B cell (primary cell): ENCODE data around the gene NEK11. TPM values are rescaled to one million over a fixed set of nuclear protein-coding genes. Genes with fewer than 3 reads are reported as not detected.

Experiments used
- ATAC-seq: fragments of 200-7000 bp; cut with Tn5 transposase; one replicate; pipeline ENCODE4 v1.10.0; 2021; ENCODE audit warnings: low read depth, mild to moderate bottlenecking, moderate number of reproducible peaks, moderate library complexity
- CTCF ChIA-PET: fragments of 350-600 bp; sonication (Branson Sonifier 250); formaldehyde crosslinking; loops from one replicate; lab custom pipeline; 2021; ENCODE audit warnings: antibody characterized with exemption, inconsistent platforms; lab: Charles Lee
- POLR2A ChIA-PET: fragments of 350-600 bp; sonication (Branson Sonifier 250); formaldehyde crosslinking; loops from one replicate; lab custom pipeline; 2021; ENCODE audit warnings: antibody characterized with exemption; lab: Charles Lee
- DNase-seq: peaks from one replicate; pipeline ENCODE4 v3.0.0; 2013
- H2AFZ ChIP-seq: 2 replicates; pipeline ENCODE4 v1.6.1; 2012; ENCODE audit warnings: mild to moderate bottlenecking, low read depth, low read length; ENCODE audit not compliant: insufficient read depth, poor library complexity, severe bottlenecking
- H3K27ac ChIP-seq, 2 donors: 1 replicate in 1 of 2; 2 replicates in 1 of 2; pipeline ENCODE4 v1.5.1; 2012 to 2013; ENCODE audit warnings: low read length in 2 of 2, mild to moderate bottlenecking in 2 of 2, moderate library complexity in 1 of 2
- H3K27me3 ChIP-seq, 4 experiments: fragments of 200-600 bp in 1 of 4; sonication (generic) in 1 of 4; replicated peaks in 1 of 4; 1 replicate in 2 of 4; 2 replicates in 2 of 4; pipeline versions ENCODE4 v1.6.1 to v1.7.0; 2013 to 2016; ENCODE audit warnings: low read length in 3 of 4, mild to moderate bottlenecking in 2 of 4, mixed read lengths in 1 of 4, moderate library complexity in 1 of 4; ENCODE audit not compliant: insufficient read depth in 4 of 4, control insufficient read depth in 3 of 4; ENCODE audit errors: control extremely low read depth in 1 of 4
- H3K36me3 ChIP-seq, 2 experiments: replicated peaks in 1 of 2; 1 replicate in 1 of 2; 2 replicates in 1 of 2; pipeline versions ENCODE4 v1.6.1 to v1.7.1; 2013; ENCODE audit warnings: low read length in 1 of 2; ENCODE audit not compliant: insufficient read depth in 2 of 2, control insufficient read depth in 1 of 2; ENCODE audit errors: control extremely low read depth in 1 of 2, extremely low read depth in 1 of 2
- H3K4me1 ChIP-seq, 2 donors: fragments of 200-600 bp in 1 of 2; sonication (generic) in 1 of 2; 1 replicate in 1 of 2; 2 replicates in 1 of 2; pipeline versions ENCODE4 v1.5.1 to v1.6.1; 2013 to 2017; ENCODE audit warnings: low read length in 2 of 2; ENCODE audit not compliant: control insufficient read depth in 2 of 2, insufficient read depth in 2 of 2
- H3K4me2 ChIP-seq: replicated peaks from 2 replicates; pipeline ENCODE3; 2012; ENCODE audit warnings: mild to moderate bottlenecking, low read depth, low read length; ENCODE audit not compliant: poor library complexity, severe bottlenecking
- H3K4me3 ChIP-seq, 5 experiments: fragments of 200-600 bp in 1 of 5; sonication (generic) in 1 of 5; 1 replicate in 3 of 5; 2 replicates in 2 of 5; pipeline versions ENCODE4 v1.5.1 to v1.7.0; 2011 to 2016; ENCODE audit warnings: low read length in 4 of 5, mild to moderate bottlenecking in 4 of 5, low read depth in 2 of 5, control low read depth in 1 of 5, moderate library complexity in 1 of 5; ENCODE audit not compliant: insufficient read depth in 1 of 5; ENCODE audit errors: control extremely low read depth in 1 of 5, extremely low read depth in 1 of 5
- H3K79me2 ChIP-seq: fragments of 200-600 bp; sonication (generic); one replicate; pipeline ENCODE4 v1.6.0; 2016; ENCODE audit warnings: low read length; ENCODE audit not compliant: control insufficient read depth, insufficient read depth
- H3K9ac ChIP-seq: fragments of 200-600 bp; sonication (generic); 2 replicates; pipeline ENCODE4 v1.6.1; 2017; ENCODE audit warnings: mild to moderate bottlenecking, low read length, moderate library complexity
- H3K9me3 ChIP-seq, 3 donors: one replicate each; pipeline versions ENCODE4 v1.6.1 to v1.7.1; 2013; ENCODE audit warnings: low read length in 2 of 3; ENCODE audit not compliant: control insufficient read depth in 2 of 3, insufficient read depth in 1 of 3; ENCODE audit errors: control extremely low read depth in 1 of 3
- H4K20me1 ChIP-seq: 2 replicates; pipeline ENCODE4 v1.6.0; 2012; ENCODE audit warnings: mild to moderate bottlenecking, low read length; ENCODE audit not compliant: insufficient read depth, control insufficient read depth, poor library complexity, severe bottlenecking
- H3K27ac Mint-ChIP-seq: one replicate; pipeline ENCODE4 v1.8.0; 2021; ENCODE audit warnings: mixed read lengths
- H3K27me3 Mint-ChIP-seq: one replicate; pipeline ENCODE4 v1.8.0; 2021; ENCODE audit warnings: mixed read lengths
- H3K4me1 Mint-ChIP-seq: one replicate; pipeline ENCODE4 v1.8.0; 2021; ENCODE audit warnings: mixed read lengths
- H3K4me3 Mint-ChIP-seq: one replicate; pipeline ENCODE4 v1.8.0; 2021; ENCODE audit warnings: mixed read lengths
- H3K9me3 Mint-ChIP-seq: one replicate; pipeline ENCODE4 v1.8.0; 2022; ENCODE audit warnings: mixed read lengths; ENCODE audit not compliant: insufficient read depth
- EZH2 ChIP-seq: IDR thresholded peaks from 2 replicates; pipeline ENCODE4 v1.6.1; 2012; ENCODE audit warnings: borderline replicate concordance, low read depth, mild to moderate bottlenecking, moderate library complexity, low read length; ENCODE audit not compliant: insufficient read depth, poor library complexity, severe bottlenecking
- WGBS: methylation state at CpG from one replicate; pipeline ENCODE4 v1.1.5; 2013; ENCODE audit warnings: missing lambda C conversion rate; ENCODE audit not compliant: insufficient coverage; 5-methylcytosine and 5-hydroxymethylcytosine counted together
- intact Hi-C: fragments of 100-400 bp; cut with micrococcal nuclease; formaldehyde crosslinking; loops from one replicate; pipeline ENCODE4 v1.10.0; 2022
- polyA plus RNA-seq: library from polyadenylated mRNA; depleted of rRNA; stranded (reverse); fragments of >200 nt; gene quantifications from 2 replicates; pipeline ENCODE4 v1.2.3, GENCODE V29; 2012
- total RNA-seq, 2 donors: library from RNA; stranded (reverse); fragments of 120-200 nt in 1 of 2; gene quantifications; 1 replicate in 1 of 2; 2 replicates in 1 of 2; pipeline versions ENCODE4 v1.2.3 to v1.2.4, GENCODE V29; 2013 to 2022
- TF ChIP-seq, protein P1 (sequence below): fragments of 200-600 bp; IDR thresholded peaks from one replicate; pipeline ENCODE4 v1.8.0; 2022; ENCODE audit warnings: antibody characterized with exemption, mild to moderate bottlenecking

Gene NEK11
- total and polyA plus RNA-seq, 2 donors (not counting 1 experiment from before 2014, with no cell fraction given), result 1.00 to 7.7 TPM

DNA sequence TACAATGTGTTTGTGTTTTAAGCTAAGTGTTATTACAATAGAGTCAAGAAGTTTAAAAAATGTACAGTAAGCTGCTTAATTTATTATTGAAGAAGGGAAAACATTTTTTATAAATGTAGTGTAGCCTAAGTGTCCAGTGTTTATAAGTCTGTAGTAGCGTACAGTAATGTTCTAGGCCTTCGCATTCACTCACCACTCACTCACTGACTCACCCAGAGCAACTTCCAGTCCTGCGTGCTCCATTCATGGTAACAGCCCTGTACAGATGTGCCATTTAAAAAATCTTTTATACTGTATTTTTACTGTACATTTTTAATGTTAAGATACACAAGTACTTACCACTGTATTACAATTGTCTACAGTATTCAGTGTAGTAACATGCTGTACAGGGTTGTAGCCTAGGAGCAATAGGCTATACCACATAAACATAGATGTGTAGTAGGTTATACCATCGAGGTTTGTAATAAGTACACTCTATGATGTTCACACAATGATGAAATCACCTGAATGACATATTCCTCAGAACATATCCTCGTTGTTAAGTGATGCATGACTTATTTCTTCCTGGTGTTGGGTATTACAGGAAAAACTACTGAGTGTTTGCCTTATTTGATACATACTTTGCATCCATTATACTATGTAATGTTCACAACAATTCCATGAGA, 198.3 kb downstream of the NEK11 start:
- ChIA-PET CTCF (no interaction called here), POLR2A (no interaction called here)
- no peak overlapping the region for H3K27ac ChIP-seq
- H3K4me1 ChIP-seq, result no peaks in the 10 kb centered on the region
- no peak overlapping the region for H3K4me2 ChIP-seq
- no peak overlapping the region for H2AFZ ChIP-seq
- Mint-ChIP-seq H3K4me3 (no peak overlapping the region), H3K4me1 (no peaks in the 10 kb centered on the region), H3K9me3 (no peaks in the 10 kb centered on the region), H3K27me3 (no peaks in the 10 kb centered on the region), H3K27ac (no peak overlapping the region)
- no peaks in the 10 kb centered on the region for H4K20me1 ChIP-seq
- H3K36me3 ChIP-seq, result no peaks in the 10 kb centered on the region
- DNase-seq (no peak), ATAC-seq (no peak)
- intact Hi-C loops, result no loop called here
- H3K9ac ChIP-seq, result no peak overlapping the region
- TF ChIP-seq EZH2, result no peak
- TF ChIP-seq, protein P1, sequence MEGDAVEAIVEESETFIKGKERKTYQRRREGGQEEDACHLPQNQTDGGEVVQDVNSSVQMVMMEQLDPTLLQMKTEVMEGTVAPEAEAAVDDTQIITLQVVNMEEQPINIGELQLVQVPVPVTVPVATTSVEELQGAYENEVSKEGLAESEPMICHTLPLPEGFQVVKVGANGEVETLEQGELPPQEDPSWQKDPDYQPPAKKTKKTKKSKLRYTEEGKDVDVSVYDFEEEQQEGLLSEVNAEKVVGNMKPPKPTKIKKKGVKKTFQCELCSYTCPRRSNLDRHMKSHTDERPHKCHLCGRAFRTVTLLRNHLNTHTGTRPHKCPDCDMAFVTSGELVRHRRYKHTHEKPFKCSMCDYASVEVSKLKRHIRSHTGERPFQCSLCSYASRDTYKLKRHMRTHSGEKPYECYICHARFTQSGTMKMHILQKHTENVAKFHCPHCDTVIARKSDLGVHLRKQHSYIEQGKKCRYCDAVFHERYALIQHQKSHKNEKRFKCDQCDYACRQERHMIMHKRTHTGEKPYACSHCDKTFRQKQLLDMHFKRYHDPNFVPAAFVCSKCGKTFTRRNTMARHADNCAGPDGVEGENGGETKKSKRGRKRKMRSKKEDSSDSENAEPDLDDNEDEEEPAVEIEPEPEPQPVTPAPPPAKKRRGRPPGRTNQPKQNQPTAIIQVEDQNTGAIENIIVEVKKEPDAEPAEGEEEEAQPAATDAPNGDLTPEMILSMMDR, result no peak
- WGBS, result no CpG with 5 or more reads among the region's 5 CpGs
- H3K79me2 ChIP-seq, result no peaks in the 10 kb centered on the region
- H3K9me3 ChIP-seq, result no peaks in the 10 kb centered on the region
- no peaks in the 10 kb centered on the region for H3K27me3 ChIP-seq
- no peak overlapping the region for H3K4me3 ChIP-seq

DNA sequence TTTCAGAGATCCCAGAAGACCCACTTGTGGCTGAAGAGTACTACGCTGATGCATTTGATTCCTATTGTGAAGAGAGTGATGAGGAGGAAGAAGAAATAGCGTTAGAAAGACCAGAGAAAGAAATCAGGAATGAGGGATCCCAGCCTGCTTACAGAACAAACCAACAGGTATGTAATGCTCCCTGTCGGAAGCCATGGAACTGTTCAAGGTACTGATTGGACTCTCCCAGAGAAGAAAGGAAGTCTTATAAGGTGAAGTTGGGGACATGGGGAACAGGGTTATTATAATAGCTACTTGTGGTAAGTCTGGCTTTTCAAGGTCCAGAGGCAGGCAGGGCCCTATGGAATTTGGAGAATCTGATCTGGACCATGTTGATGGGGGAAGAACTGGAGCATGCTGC, 201.8 kb downstream of the NEK11 start:
- no peak for ATAC-seq
- Mint-ChIP-seq H3K27me3 (no peaks in the 10 kb centered on the region), H3K9me3 (no peaks in the 10 kb centered on the region), H3K27ac (no peak overlapping the region), H3K4me1 (no peaks in the 10 kb centered on the region), H3K4me3 (no peak overlapping the region)
- no peak for DNase-seq
- H3K9ac ChIP-seq, result no peak overlapping the region
- intact Hi-C loops, result no loop called here
- no peaks in the 10 kb centered on the region for H3K36me3 ChIP-seq
- CTCF ChIA-PET, result interaction anchor here (0.6 kb wide), 1 partner anchor 1115 kb away, joined by 3 read pairs; no protein-coding TSS in a partner anchor
- H3K79me2 ChIP-seq, result no peaks in the 10 kb centered on the region
- TF ChIP-seq EZH2, result no peak
- TF ChIP-seq, protein P1, result no peak
- H2AFZ ChIP-seq, result no peak overlapping the region
- 100% methylated on average over 3 of the region's 3 CpGs for WGBS
- H3K27me3 ChIP-seq, result no peaks in the 10 kb centered on the region
- POLR2A ChIA-PET, result no interaction called here
- H3K27ac ChIP-seq, result no peak overlapping the region
- no peaks in the 10 kb centered on the region for H3K4me1 ChIP-seq
- no peak overlapping the region for H3K4me2 ChIP-seq
- H3K9me3 ChIP-seq, result no peaks in the 10 kb centered on the region
- no peaks in the 10 kb centered on the region for H4K20me1 ChIP-seq
- no peak overlapping the region for H3K4me3 ChIP-seq
